Endothelial cell of hepatic sinusoid (primary cell): ENCODE measurements around the gene UBE2J1.
"Not testable (repeated sequence)": the region's sequence is repeated elsewhere in the genome, so short reads cannot be mapped to it uniquely, and the experiment has no call there.

Source experiments
- in situ Hi-C: cut with HindIII; loops from 2 replicates; pipeline ENCODE4 v1.10.0; 2017; ENCODE audit warnings: low sequenced_read_pairs

The UBE2J1 gene

GRCh38 chr6:89321131-89321970 is 31.2 kb downstream of the UBE2J1 start:
- in situ Hi-C loops, result no loop called here

DNA sequence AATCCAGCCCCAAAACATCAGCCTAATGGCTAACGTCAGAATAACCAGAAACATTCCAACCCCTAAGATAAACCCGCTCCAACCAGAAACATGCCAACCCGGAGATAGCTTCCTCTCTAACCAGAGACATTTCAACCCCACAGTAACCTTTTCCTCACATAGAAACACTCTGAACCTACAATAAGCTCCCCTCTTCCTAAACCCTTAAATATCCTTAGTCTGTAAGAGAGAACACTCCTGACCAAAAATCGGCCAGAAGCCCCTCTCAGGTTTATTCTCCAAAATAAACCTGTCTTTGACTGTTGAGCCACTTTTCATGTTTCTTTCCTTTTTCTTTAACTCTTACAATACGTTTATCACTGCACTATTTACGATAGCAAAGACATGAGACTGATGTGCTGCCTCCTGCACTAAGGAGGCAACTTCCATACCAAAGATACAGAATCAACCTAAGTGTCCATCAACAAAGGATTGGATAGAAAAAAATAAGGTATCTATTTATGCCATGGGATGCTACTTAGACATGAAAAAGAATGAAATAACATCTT is 32.4 kb downstream of the UBE2J1 start:
- in situ Hi-C loops, result no loop called here

GRCh38 chr6:89317067-89317466 is 35.5 kb downstream of the UBE2J1 start:
- in situ Hi-C loops, result no loop called here

- in situ Hi-C loops, result no loop called here
Measured at GRCh38 chr6:89315249-89315885, 37.2 kb downstream of the UBE2J1 start, which contains the start of gene GABRR2. Gene GABRR2 (minus strand): TSS chr6:89315299. CDS start chr6:89315165, 134 bp downstream.

DNA sequence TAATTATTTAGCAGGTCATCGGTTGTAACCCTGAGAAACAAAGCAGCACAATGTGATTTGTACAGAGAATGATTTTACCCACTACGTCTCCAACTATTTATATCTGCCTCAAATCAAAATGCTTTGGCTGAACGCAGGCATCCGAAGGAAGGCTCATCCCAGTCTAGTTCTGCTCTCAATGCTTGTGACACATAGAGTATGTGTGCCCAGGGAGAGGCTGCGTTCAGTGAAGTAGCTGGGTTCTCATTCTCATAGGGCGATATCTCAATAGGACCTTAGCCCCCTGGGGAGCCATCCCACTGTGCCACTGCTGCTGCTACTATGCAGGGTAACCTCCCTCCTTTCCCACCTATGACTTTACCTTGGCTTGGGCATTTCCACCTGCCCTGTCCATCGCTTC is 37.8 kb downstream of the UBE2J1 start:
- in situ Hi-C loops, result no loop called here

DNA sequence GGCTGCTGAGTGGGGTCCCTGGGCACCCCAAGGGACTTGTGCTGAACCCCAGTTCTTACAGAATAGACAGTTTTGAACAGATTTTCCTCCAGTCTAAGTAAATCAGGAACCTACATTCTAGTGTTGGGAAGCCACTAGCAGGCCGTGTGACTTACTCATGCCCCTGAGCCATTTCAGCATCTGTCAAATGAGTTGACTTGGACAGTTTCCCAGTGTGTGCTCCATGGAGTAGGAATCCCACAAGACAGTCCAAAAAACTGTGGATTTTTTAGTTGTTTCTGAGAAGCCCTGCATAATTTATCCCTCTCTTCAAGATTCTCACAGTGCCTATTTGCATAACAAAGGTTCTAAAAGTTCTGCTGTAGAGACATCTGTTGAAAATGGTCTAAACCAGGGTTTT is 39.5 kb downstream of the UBE2J1 start:
- in situ Hi-C loops, result no loop called here

DNA sequence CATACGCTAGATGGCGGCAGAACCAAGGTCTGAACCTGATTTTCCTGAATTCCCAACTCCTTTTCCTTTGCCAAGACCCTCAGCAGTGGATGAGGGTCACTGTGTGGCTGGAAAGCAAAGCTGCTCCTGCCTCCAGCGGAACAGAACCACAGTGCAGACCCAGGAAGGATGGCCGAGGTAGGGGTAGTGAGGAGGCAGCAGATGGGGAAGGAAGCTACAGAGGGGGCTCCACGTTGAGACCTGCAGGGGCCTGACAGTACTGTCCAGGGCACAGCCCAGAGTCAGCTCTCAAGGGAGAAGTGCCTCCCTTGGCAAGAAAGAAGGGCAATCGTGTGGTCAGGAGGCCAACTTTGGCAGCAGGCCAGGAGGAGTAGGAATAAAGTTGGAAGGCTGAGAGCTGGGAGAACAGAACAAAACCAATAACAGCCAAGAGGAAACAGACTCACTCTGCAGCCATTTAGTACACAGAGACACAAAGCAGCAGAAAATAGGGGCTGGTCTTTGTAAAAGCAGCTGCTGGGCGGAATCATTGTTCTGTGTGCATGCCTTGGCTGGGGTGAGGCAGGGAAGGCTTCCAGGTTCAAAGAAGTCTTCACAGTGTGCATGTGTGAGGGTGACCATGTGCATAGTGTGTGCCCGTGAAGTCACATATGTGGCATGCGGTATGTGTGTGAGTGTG is 40.5 kb downstream of the UBE2J1 start:
- in situ Hi-C loops, result no loop called here

DNA sequence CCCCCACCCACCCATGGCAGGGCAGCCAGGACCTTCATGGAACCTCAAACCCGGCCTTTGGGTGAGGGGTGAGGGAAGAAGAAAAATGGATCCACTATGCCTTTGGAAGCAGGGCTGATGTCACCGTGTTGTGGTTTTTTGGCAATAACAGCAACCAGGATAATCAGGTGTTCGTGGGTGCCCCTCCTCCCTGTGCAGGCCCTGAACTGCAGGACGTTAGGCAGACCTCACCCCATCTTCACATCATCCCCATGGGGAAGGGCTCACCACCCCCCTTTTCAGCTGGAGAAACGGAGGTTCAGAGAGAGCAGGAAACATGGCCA is 41.0 kb downstream of the UBE2J1 start:
- in situ Hi-C loops, result no loop called here

DNA sequence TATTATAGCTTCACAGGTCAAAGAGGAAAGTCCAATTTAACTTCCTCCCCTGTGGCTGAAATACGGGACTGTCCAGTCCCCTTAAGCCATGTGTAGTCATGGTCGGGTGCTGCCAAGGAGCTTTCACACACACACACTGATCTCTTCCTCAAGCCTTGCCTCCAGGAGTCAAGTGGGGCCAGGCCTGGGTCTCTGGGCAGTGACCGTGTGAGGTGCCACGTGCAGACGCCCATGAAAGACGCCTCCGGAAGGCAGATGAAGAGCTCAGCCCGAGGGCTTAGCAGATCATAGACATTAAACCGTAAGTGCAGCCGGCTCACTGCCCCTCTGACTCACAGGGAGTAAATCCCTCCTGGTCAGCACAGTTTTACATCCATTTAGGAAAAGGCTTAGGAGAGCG is 41.6 kb downstream of the UBE2J1 start:
- in situ Hi-C loops, result no loop called here

- in situ Hi-C loops, result no loop called here
Measured at GRCh38 chr6:89308525-89309395, 43.8 kb downstream of the UBE2J1 start.

DNA sequence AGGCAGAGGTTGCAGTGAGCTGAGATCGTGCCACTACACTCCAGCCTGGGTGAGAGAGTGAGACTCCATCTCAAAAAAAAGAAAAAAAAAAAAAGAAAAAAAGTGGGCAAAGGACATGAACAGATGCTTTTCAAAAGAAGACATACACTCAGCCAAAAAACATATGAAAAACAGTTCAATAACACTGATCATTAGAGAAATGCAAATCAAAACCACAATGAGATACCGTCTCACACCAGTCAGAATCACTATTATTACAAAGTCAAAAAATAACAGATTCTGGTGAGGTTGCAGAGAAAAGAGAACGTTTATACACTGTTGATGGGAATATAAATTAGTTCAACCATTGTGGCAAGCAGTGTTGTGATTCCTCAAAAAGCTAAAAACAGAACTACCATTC is 48.0 kb downstream of the UBE2J1 start:
- in situ Hi-C loops, result not testable (repeated sequence)

DNA sequence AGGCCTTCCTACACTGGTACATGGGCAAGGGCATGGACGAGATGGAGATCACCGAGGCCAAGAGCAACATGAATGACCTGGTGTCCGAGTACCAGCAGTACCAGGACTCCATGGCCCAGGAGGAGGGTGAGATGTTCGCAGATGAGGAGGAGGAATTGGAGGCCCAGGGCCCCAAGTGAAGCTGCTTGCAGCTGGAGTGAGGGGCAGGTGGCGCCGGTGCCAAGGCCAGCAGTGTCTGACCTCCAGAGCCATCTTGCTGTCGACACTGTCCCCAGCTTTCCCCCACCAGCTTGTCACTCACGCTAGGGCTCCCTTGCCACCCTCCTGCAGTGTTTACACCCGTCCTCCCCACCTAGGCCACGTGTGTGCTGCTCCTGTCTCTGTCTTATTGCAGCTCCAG is 49.6 kb downstream of the UBE2J1 start:
- in situ Hi-C loops, result no loop called here

DNA sequence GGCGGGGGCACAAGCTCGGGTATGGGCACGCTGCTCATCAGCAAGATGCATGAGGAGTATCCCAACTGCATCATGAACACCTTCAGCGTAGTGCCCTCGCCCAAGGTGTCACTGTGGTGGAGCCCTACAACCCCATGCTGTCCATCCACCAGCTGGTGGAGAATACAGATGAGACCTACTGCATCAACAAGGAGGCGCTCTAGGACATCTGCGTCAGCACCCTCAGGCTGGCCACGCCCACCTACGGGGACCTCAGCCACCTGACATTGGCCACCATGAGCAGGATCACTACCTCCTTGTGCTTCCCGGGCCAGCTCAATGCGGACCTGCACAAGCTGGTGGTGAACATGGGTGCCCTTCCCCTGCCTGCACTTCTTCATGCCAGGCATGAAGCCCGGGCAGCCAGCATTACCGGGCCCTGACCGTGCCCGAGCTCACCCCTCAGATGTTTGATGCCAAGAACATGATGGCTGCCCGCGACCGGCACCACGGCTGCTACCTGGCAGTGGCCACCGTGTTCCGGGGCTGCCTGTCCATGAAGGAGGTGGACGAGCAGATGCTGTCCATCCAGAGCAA is 50.2 kb downstream of the UBE2J1 start:
- in situ Hi-C loops, result no loop called here

DNA sequence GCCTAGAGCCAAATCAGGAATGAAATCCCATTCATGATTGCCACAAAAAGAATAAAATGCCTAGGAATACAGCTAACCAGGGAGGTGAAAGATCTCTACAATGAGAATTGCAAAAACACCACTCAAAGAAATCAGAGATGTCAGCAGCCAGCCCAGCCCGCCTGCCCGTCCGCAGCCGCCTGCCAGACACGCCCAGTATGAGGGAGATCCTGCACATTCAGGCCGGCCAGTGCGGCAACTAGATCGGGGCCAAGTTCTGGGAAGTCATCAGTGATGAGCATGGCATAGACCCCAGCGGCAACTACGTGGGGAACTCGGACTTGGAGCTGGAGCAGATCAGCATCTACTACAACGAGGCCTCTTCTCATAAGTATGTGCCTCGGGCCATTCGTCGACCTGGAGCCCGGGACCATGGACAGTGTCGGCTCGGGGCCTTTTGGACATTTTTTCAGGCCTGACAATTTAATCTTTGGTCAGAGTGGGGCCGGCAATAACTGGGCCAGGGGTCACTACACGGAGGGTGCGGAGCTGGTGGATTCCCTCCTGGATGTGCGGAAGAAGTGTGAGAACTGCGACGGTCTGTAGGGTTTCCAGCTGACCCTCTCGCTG is 50.8 kb downstream of the UBE2J1 start:
- in situ Hi-C loops, result no loop called here

DNA sequence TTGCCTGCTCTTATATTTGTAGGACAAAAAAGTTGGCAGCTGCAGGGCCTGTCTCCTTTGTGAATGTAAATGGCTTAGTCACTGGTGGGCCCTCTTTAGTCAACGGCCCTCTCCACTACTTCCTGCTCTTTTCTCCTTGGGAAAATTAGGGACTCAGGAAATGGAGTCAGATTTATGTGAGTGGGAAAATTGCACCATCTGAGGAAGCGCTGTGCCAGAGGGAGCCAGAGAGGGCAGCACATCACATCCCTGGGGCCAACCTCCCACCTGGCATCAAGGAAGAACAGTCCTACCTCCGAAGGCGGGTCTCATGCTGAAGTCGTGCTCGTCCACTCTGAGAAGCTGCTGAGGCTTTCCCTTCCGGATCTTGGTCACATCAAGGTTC is 53.1 kb downstream of the UBE2J1 start:
- in situ Hi-C loops, result no loop called here

- in situ Hi-C loops, result no loop called here
Measured at GRCh38 chr6:89298680-89299465, 53.6 kb downstream of the UBE2J1 start.

- in situ Hi-C loops, result no loop called here
Measured at GRCh38 chr6:89297695-89298351, 54.7 kb downstream of the UBE2J1 start.

- in situ Hi-C loops, result no loop called here
Measured at GRCh38 chr6:89295981-89296380, 56.5 kb downstream of the UBE2J1 start.

- in situ Hi-C loops, result not testable (repeated sequence)
Measured at GRCh38 chr6:89295116-89295515, 57.4 kb downstream of the UBE2J1 start.
